HG02981 (cell line): ENCODE measurements around the gene CERKL.

ENCODE experiments used
- ATAC-seq: cut with Tn5 transposase; IDR thresholded peaks from one replicate; pipeline ENCODE4 v1.9.1; 2021; ENCODE audit warnings: mild to moderate bottlenecking, moderate library complexity; ENCODE audit not compliant: unreplicated experiment

Gene CERKL

GRCh38 chr2:181628590-181629585, 28.0 kb downstream of the CERKL start:
- ATAC-seq: no peak

DNA sequence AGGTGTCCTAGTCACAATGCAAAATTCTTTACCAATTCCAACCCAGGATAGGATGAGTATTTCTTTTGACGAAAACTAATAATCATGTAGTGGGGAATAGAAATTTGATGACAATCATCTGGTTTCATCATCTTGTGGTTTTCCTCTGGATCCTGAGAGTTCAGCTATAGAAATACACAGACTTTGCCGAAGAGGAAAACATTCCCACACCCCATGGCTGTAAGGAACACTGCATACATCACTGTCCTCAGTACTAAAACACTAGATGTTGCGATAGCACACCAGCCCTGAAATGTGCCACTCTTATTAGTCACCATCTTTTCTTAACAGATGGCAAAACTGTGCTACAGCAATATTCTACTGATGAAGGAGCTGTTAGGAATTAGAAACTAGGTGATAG, 29.4 kb downstream of the CERKL start:
- no peak for ATAC-seq

- ATAC-seq: no peak
Measured at GRCh38 chr2:181626671-181627070, 30.2 kb downstream of the CERKL start.

- ATAC-seq: no peak
Measured at GRCh38 chr2:181623159-181623558, 33.7 kb downstream of the CERKL start.

DNA sequence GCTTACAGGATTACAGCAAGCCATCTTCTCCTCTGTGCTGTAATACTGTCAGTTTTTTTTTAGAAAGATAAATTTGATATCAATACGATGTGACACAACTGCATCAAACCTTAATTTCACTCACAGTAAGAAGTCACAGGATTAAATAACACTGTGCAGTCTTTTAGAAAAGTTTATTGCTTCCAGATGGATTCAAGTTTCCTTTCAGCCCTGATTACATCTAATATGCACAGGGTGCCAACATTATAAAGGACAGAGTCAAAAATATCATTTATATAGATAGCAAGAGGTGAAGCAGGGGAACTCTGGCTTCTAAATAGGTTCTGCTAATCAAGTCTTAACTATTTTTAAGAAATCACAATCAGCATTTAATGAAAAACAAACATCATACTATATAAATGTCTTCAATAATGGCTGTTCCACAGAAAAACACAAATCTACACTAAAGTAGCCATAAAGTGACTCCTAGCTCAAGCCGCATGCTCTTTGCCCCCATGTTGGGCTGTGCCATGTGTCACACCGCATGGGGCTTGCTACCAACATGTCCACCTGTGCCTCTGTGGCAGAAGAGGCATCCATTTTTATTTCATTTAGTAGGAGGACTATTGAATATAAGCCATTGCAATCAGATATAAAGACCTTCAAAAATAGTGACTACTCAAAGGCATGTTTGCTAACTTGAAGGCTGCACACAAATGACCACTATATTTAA, 35.0 kb downstream of the CERKL start:
- no peak for ATAC-seq

DNA sequence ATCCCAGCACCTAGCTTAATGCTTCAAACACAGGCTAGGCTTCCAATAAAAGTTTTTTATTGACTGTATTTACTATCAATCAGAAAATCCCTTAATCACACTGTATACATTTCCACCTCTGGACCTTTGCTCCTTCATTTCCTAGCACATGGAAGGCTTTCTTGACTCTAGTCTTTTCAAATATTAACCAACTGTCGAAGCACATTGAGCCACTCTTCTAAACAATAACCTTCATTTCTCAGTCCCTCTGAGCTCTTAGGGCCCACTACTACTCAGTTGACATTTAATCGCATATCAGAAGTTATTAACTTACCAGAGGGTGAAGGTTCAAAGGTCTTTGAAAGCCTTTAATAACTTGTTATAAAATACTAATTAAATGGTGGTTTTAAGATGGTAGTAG, 37.4 kb downstream of the CERKL start:
- ATAC-seq: no peak

- no peak for ATAC-seq
Measured at GRCh38 chr2:181616715-181617114, 40.2 kb downstream of the CERKL start.

GRCh38 chr2:181614874-181615638, 41.8 kb downstream of the CERKL start:
- ATAC-seq: no peak

DNA sequence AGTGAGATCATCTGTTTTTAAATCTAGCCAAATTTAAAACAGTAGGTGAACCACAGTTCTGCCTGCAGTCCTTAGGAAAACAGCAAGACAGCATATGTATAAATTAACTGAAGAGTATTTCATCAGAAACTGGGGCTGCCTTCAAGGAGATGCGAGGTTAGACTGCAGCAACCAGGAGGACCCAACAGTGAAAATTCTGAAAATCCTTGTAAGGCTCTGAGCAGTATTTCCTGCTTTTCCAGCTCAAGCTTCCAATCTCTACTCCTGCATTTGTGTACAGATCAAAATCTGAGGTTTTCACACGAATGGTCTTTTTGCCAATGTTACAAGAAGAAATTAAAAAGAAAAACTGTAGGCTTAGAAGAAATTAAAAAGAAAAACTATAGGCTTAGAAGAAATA, 43.7 kb downstream of the CERKL start:
- no peak for ATAC-seq

DNA sequence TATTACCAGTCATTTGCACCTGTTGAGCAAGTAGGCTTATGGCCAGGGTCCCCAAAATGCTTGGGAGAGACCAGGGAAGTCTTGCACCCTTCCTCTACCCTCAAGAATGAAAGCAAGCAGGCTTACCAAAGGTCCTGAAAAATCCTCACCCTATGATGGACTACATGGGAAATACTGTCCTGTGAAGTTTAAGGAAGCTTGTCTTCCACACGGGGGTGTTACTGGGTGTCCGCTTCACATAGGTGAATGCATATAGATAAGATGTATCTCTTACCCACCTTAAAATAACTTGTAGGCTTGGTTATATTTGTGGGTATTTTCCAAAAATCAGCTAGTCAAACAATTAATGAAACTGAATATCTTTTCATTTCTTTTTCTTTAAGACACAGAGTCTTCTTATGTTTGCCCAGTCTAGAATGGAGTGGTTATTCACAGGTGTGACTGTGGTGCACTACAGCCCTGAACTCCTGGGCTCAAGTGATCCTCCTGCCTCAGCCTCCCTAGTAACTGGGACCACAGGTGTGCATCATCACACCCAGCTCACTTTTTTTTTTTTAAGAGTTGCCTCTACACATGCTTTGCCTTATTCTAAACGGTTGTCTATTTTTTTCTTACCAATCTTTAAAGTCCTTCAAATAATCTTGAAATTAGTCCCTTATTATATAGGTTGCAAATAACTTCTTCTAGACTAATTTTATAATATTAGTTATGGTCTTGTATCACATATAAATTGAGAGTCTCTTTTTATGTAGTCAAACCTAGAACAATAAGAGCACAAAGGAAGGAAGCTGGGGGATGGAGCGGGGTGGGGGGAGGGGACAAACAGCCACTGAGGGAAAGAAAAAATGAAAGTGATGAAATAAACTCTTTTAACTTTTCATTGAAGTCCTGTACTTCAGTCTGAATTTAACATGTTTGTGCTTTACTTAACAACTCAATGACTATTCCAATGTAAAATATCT, 49.0 kb downstream of the CERKL start:
- no peak for ATAC-seq

DNA sequence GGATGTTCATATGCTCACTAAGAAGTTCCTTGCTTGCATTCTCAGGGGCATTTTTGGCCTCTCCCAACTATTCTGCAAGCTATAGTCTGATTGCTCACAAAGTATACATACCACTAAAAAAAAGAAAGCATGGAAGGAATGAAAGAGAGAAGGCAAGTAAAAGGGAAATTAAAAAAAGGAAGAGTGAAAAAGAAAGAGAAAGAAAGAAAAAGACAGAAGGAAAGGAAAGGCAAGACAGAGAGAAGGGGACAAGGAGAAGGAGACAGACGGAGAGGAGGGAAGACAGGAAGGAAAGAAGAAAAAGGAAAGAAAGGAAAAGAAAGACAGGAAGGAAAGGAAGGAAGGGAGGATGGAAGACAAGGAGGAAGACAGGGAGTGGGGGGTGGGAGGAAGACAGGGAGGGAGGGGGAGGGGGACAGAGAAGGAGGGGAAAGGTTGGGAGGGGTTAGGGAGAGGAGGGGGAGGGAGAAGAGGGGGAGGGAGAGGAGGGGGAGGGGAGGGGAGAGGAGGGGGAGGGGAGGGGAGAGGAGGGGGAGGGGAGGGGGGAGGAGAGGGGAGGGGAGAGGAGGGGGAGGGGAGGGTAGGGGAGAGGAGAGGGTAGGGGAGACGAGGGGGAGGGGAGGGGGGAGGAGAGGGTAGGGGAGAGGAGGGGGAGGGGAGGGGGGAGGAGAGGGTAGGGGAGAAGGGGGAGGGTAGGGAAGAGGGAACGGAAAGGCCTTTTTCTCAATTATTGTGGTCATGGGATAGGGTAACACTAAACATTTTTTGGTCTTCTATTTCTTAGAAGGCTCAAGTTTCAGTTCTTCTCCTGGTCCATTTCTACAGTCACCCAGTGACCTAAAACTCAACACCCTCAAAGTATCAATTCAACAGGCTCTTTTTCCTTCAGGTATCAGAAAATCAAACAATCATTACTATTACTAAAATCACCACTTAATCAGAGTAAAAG, 50.7 kb downstream of the CERKL start:
- no peak for ATAC-seq

- ATAC-seq: no peak
Measured at GRCh38 chr2:181602017-181602416, 54.9 kb downstream of the CERKL start.

DNA sequence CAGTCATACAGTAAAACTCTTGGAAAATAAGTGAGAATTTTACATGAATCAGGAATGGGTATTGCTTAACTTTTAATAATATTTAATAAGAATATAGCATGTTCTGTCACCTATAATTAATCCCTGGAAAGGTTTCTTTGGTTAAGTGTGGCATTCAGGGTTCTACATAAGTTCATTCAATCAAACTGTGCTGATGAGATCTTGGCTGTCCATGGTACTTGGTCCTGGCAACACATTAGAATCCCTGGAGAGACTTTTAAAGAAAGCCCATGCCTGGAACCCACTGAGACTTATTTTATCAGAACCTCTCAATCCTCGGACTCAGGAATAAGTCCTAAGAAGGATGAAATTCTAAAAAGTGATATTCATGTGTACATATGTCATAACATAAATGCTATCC, 60.3 kb downstream of the CERKL start:
- no peak for ATAC-seq

DNA sequence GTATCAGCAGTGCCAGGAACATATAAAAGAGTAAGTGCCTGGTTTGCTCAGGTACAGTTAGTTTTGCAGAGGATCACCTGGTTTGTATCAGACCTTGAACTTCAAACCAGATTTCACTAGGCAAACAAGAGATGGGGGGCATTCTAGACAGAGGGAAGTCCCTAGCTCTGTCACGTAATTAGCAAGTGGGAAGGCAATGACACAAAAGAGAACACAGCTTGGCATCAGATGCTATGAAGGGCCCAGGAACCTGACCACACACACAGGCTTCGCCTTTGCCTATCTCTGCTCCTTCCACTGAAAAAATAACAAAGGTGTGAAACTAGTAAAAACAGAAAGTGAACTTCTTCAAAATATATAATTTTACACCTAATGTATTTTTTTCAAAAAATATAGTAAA, 62.6 kb downstream of the CERKL start:
- ATAC-seq: no peak

- ATAC-seq: no peak
Measured at GRCh38 chr2:181589779-181590178, 67.1 kb downstream of the CERKL start.

DNA sequence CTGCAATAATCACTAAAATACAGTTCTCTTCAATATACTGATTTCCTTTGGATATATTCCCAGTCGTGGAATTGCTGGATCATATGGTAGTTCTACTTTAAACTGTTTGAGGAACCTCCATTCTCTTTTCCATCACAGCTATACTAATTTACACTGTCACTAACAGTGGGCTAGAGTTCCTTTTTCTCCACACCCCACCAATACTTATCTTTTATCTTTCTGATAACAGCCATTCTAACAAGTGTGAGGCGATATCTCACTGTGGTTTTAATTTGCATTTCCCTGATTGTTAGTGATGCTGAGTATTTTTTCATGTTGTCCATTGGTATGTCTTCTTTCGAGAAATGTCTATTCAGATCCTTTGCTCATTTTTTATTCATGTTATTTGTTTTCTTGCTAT, 68.4 kb downstream of the CERKL start:
- no peak for ATAC-seq

GRCh38 chr2:181586569-181587081, 70.3 kb downstream of the CERKL start:
- ATAC-seq: peak; percentile 98

- ATAC-seq: no peak
Measured at GRCh38 chr2:181585732-181586131, 71.2 kb downstream of the CERKL start.

GRCh38 chr2:181581534-181581933, 75.4 kb downstream of the CERKL start:
- ATAC-seq: no peak
